DMS79 (cell line): ENCODE results near the gene JAK1.

Experiments
- DNase-seq: peaks from one replicate; lab custom pipeline; 2025; lab: John Stamatoyannopoulos, UW

The JAK1 gene

GRCh38 chr1:64892576-64893573 is 73.5 kb downstream of the JAK1 start:
- DNase-seq: no peak

GRCh38 chr1:64891448-64891825 is 74.9 kb downstream of the JAK1 start:
- DNase-seq: no peak

- DNase-seq: no peak
Observed at GRCh38 chr1:64890699-64891447, 75.5 kb downstream of the JAK1 start.

GRCh38 chr1:64887689-64888217 is 78.6 kb downstream of the JAK1 start:
- DNase-seq: no peak

- DNase-seq: no peak
Observed at GRCh38 chr1:64886877-64887276, 79.5 kb downstream of the JAK1 start.

- DNase-seq: no peak
Observed at GRCh38 chr1:64885648-64886047, 80.7 kb downstream of the JAK1 start.

GRCh38 chr1:64884261-64885040 is 81.9 kb downstream of the JAK1 start:
- DNase-seq: no peak

- no peak for DNase-seq
Observed at GRCh38 chr1:64882574-64883255, 83.6 kb downstream of the JAK1 start.

- no peak for DNase-seq
Observed at GRCh38 chr1:64881281-64881680, 85.1 kb downstream of the JAK1 start.

- no peak for DNase-seq
Observed at GRCh38 chr1:64880449-64880848, 85.9 kb downstream of the JAK1 start.

- no peak for DNase-seq
Observed at GRCh38 chr1:64878931-64879611, 87.3 kb downstream of the JAK1 start.

- no peak for DNase-seq
Observed at GRCh38 chr1:64878090-64878489, 88.3 kb downstream of the JAK1 start.

GRCh38 chr1:64877598-64877997 is 88.8 kb downstream of the JAK1 start:
- no peak for DNase-seq

- no peak for DNase-seq
Observed at GRCh38 chr1:64877151-64877550, 89.2 kb downstream of the JAK1 start.

GRCh38 chr1:64875606-64876005 is 90.7 kb downstream of the JAK1 start:
- DNase-seq: no peak

- no peak for DNase-seq
Observed at GRCh38 chr1:64875101-64875500, 91.2 kb downstream of the JAK1 start.

GRCh38 chr1:64874666-64875065 is 91.7 kb downstream of the JAK1 start:
- no peak for DNase-seq

GRCh38 chr1:64873576-64873975 is 92.8 kb downstream of the JAK1 start:
- no peak for DNase-seq

GRCh38 chr1:64872067-64872466 is 94.3 kb downstream of the JAK1 start:
- DNase-seq: no peak

- DNase-seq: no peak
Observed at GRCh38 chr1:64871256-64871655, 95.1 kb downstream of the JAK1 start.

- no peak for DNase-seq
Observed at GRCh38 chr1:64867266-64867665, 99.1 kb downstream of the JAK1 start.
